Measurements from ENCODE around the gene CCDC24. TPM values are rescaled to one million over a fixed set of nuclear protein-coding genes. Genes with fewer than 3 reads are reported as not detected.

The CCDC24 gene
- total and polyA plus RNA-seq, 3 experiments from 2014 or later, result 0.43 to 3.4 (median 2.7) TPM

DNA sequence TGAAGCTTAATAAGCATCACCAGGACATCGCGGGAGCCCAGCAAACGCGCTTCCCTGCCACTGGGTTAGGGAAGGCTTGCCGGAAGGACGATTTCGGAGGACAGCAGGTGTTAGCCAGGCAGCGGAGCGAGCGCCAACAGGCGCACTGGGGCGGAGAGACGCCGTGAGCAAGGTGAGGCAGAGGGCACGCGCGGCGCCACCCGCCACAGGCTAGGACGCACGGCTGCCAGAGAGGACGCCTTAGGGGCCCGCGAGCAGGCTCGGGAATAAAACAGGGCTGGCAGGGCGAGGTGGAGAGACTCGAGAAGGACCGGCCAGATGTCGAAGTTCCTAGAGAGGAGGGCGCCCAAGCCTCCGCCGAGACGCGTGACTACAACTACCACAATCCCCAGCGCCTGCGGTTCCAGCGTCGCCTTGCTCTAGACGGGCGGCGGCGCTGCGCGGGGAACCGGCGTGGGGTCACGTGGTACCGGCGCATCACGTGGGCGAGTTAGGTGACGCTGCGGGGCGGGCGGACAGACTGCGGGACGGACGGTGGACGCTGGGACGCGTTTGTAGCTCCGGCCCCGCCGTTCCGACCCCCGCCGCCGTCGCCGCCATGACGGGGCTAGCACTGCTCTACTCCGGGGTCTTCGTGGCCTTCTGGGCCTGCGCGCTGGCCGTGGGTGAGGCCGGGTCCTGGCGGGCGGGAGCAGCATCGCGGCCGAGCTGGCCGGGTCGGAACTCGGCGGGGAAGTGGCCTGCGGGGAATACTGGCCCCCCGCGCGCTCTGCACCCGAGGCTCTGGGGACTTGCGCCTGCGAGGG, 16.8 kb upstream of the CCDC24 start, which contains the start of gene ATP6V0B:
Gene ATP6V0B (plus strand): TSS at position 518 of the 806 bp plus-strand sequence. CDS start 81 bp downstream, at position 599.
- POLR2A ChIA-PET, result interaction anchor here (1.0 to 1.6 kb wide), 2 partner anchors 28 to 325 kb away, joined by 4 to 9 read pairs; partner anchors contain the start of genes IPO13 and KDM4A

GRCh38 chr1:43975249-43975961, 16.0 kb upstream of the CCDC24 start:
- Mint-ChIP-seq H3K27ac (peak overlapping the region; percentile 82 to 96 (median 90)), H3K4me1 (peaks cover 53 to 66% (median 64%) of the 10 kb centered on the region in 3 donors), H3K4me3 (peak overlapping the region; percentile 86 to 98 (median 94)), H3K27me3 (peaks cover 0 to 10% of the 10 kb centered on the region in 2 donors), H3K36me3 (peaks cover 3 to 52% (median 9%) of the 10 kb centered on the region in 3 donors), H3K9me3 (no peaks in the 10 kb centered on the region)
- H3K36me3 ChIP-seq (ENCODE audit: insufficient read depth, low read length), result peaks cover 21% of the 10 kb centered on the region
- CTCF ChIA-PET, result interaction anchor here (0.8 to 2.5 kb wide), 3 partner anchors 29 to 61 kb away, joined by 3 to 12 read pairs (median 5); partner anchors contain the start of gene IPO13
- H3K27ac ChIP-seq (ENCODE audit: low read depth, low read length), result peak overlapping the region; percentile 79
- H3K4me3 ChIP-seq (ENCODE audit: low read length), result peak overlapping the region; percentile 85
- no peaks in the 10 kb centered on the region for H3K27me3 ChIP-seq (ENCODE audit: insufficient read depth, low read length, poor library complexity, severe bottlenecking)
- DNase-seq, result peak in 3 of 5 donors; percentile 30 to 66 (median 34)
- POLR2A ChIA-PET, result interaction anchor here (0.6 to 1.6 kb wide), 5 partner anchors 14 to 467 kb away, joined by 4 to 10 read pairs (median 7); partner anchors contain the start of genes IPO13 and KDM4A
- no peaks in the 10 kb centered on the region for H3K9me3 ChIP-seq (ENCODE audit: low read length)
- H3K4me1 ChIP-seq (ENCODE audit: insufficient read depth, low read length), result peaks cover 51% of the 10 kb centered on the region

More for the DNA sequence above, 16.8 kb upstream of the CCDC24 start, which contains the start of gene ATP6V0B:
- no peaks in the 10 kb centered on the region for H3K9me3 Mint-ChIP-seq
- H3K27me3 ChIP-seq (ENCODE audit: insufficient read depth, low read length, poor library complexity, severe bottlenecking), result no peaks in the 10 kb centered on the region
- no peaks in the 10 kb centered on the region for H3K9me3 ChIP-seq (ENCODE audit: low read length)
- peak; percentile 86 to 94 (median 94) for DNase-seq
- peak within 1 kb of the TSS; percentile 86 to 98 (median 94) for H3K4me3 Mint-ChIP-seq
- peak within 1 kb of the TSS; percentile 86 to 99 (median 93) for H3K27ac Mint-ChIP-seq
- peaks cover 46% of the 10 kb centered on the region for H3K4me1 ChIP-seq (ENCODE audit: insufficient read depth, low read length)
- peaks cover 57 to 67% (median 66%) of the 10 kb centered on the region in 3 donors for H3K4me1 Mint-ChIP-seq
- peaks cover 0 to 6% of the 10 kb centered on the region in 2 donors for H3K27me3 Mint-ChIP-seq
- peak within 1 kb of the TSS; percentile 85 for H3K4me3 ChIP-seq (ENCODE audit: low read length)
- H3K36me3 Mint-ChIP-seq, result peaks cover 3 to 54% (median 9%) of the 10 kb centered on the region in 3 donors
- CTCF ChIA-PET, result interaction anchor here (0.8 to 2.5 kb wide), 3 partner anchors 28 to 62 kb away, joined by 3 to 12 read pairs (median 5); partner anchors contain the start of gene IPO13
- peaks cover 21% of the 10 kb centered on the region for H3K36me3 ChIP-seq (ENCODE audit: insufficient read depth, low read length)
- H3K27ac ChIP-seq (ENCODE audit: low read depth, low read length), result peak within 1 kb of the TSS; percentile 79

GRCh38 chr1:43976045-43976444, 15.4 kb upstream of the CCDC24 start:
- Histone ChIP-seq H3K4me1 (ENCODE audit: insufficient read depth, low read length) (peaks cover 44% of the 10 kb centered on the region), H3K9me3 (ENCODE audit: low read length) (no peaks in the 10 kb centered on the region), H3K36me3 (ENCODE audit: insufficient read depth, low read length) (peaks cover 21% of the 10 kb centered on the region), H3K27me3 (ENCODE audit: insufficient read depth, low read length, poor library complexity, severe bottlenecking) (no peaks in the 10 kb centered on the region), H3K27ac (ENCODE audit: low read depth, low read length) (peak overlapping the region; percentile 79), H3K4me3 (ENCODE audit: low read length) (peak overlapping the region; percentile 85)
- H3K4me1 Mint-ChIP-seq, result peaks cover 51 to 64% (median 63%) of the 10 kb centered on the region in 3 donors
- peak overlapping the region; percentile 68 to 96 (median 90) for H3K27ac Mint-ChIP-seq
- ChIA-PET POLR2A (interaction anchor here (1.0 to 1.6 kb wide), 2 partner anchors 13 to 30 kb away, joined by 9 to 10 read pairs; partner anchors contain the start of gene IPO13), CTCF (interaction anchor here (2.5 kb wide), 1 partner anchor 29 kb away, joined by 12 read pairs; the partner anchor contains the start of gene IPO13)
- peaks cover 3 to 52% (median 9%) of the 10 kb centered on the region in 3 donors for H3K36me3 Mint-ChIP-seq
- peaks cover 0 to 10% of the 10 kb centered on the region in 2 donors for H3K27me3 Mint-ChIP-seq
- peak overlapping the region; percentile 86 to 98 (median 94) for H3K4me3 Mint-ChIP-seq
- no peaks in the 10 kb centered on the region for H3K9me3 Mint-ChIP-seq
- DNase-seq, result no peak

- Histone ChIP-seq H3K27me3 (ENCODE audit: insufficient read depth, low read length, poor library complexity, severe bottlenecking) (no peaks in the 10 kb centered on the region), H3K36me3 (ENCODE audit: insufficient read depth, low read length) (peaks cover 21% of the 10 kb centered on the region), H3K9me3 (ENCODE audit: low read length) (no peaks in the 10 kb centered on the region), H3K4me1 (ENCODE audit: insufficient read depth, low read length) (peaks cover 44% of the 10 kb centered on the region), H3K27ac (ENCODE audit: low read depth, low read length) (no peak overlapping the region), H3K4me3 (ENCODE audit: low read length) (no peak overlapping the region)
- Mint-ChIP-seq H3K27me3 (peaks cover 0 to 10% of the 10 kb centered on the region in 2 donors), H3K4me1 (peaks cover 49 to 63% (median 62%) of the 10 kb centered on the region in 3 donors), H3K27ac (peak overlapping the region in 5 of 8 donors; percentile 16 to 91 (median 57)), H3K4me3 (peak overlapping the region in 6 of 7 donors; percentile 86 to 98 (median 92)), H3K36me3 (peaks cover 3 to 52% (median 9%) of the 10 kb centered on the region in 3 donors), H3K9me3 (no peaks in the 10 kb centered on the region)
- ChIA-PET CTCF (interaction anchor here (2.5 kb wide), 1 partner anchor 30 kb away, joined by 12 read pairs; the partner anchor contains the start of gene IPO13), POLR2A (interaction anchor here (1.7 kb wide), 1 partner anchor 14 kb away, joined by 4 read pairs; the partner anchor contains the start of gene CCDC24)
- no peak for DNase-seq
These were observed 14.5 kb upstream of the CCDC24 start for GRCh38 chr1:43976890-43977289.

GRCh38 chr1:43977376-43978263, 13.8 kb upstream of the CCDC24 start:
- Mint-ChIP-seq H3K27me3 (peaks cover 0 to 10% of the 10 kb centered on the region in 2 donors), H3K27ac (peak overlapping the region in 5 of 8 donors; percentile 4 to 91 (median 75)), H3K36me3 (peaks cover 3 to 45% (median 9%) of the 10 kb centered on the region in 3 donors), H3K4me1 (peaks cover 49 to 63% (median 62%) of the 10 kb centered on the region in 3 donors), H3K4me3 (peak overlapping the region; percentile 77 to 98 (median 87)), H3K9me3 (no peaks in the 10 kb centered on the region)
- Histone ChIP-seq H3K9me3 (ENCODE audit: low read length) (no peaks in the 10 kb centered on the region), H3K4me1 (ENCODE audit: insufficient read depth, low read length) (peaks cover 44% of the 10 kb centered on the region), H3K4me3 (ENCODE audit: low read length) (no peak overlapping the region), H3K27ac (ENCODE audit: low read depth, low read length) (no peak overlapping the region), H3K27me3 (ENCODE audit: insufficient read depth, low read length, poor library complexity, severe bottlenecking) (no peaks in the 10 kb centered on the region), H3K36me3 (ENCODE audit: insufficient read depth, low read length) (peaks cover 18% of the 10 kb centered on the region)
- DNase-seq, result no peak
- ChIA-PET CTCF (interaction anchor here (0.9 kb wide), 1 partner anchor 11 kb away, joined by 3 read pairs; no protein-coding TSS in a partner anchor), POLR2A (interaction anchor here (1.7 kb wide), 1 partner anchor 13 kb away, joined by 4 read pairs; the partner anchor contains the start of gene CCDC24)

GRCh38 chr1:43978264-43978550, 13.2 kb upstream of the CCDC24 start:
- Histone ChIP-seq H3K36me3 (ENCODE audit: insufficient read depth, low read length) (peaks cover 18% of the 10 kb centered on the region), H3K4me3 (ENCODE audit: low read length) (no peak overlapping the region), H3K27ac (ENCODE audit: low read depth, low read length) (no peak overlapping the region), H3K4me1 (ENCODE audit: insufficient read depth, low read length) (peaks cover 44% of the 10 kb centered on the region), H3K27me3 (ENCODE audit: insufficient read depth, low read length, poor library complexity, severe bottlenecking) (no peaks in the 10 kb centered on the region), H3K9me3 (ENCODE audit: low read length) (no peaks in the 10 kb centered on the region)
- ChIA-PET CTCF (interaction anchor here (0.9 kb wide), 1 partner anchor 10 kb away, joined by 3 read pairs; no protein-coding TSS in a partner anchor), POLR2A (interaction anchor here (1.7 kb wide), 1 partner anchor 13 kb away, joined by 4 read pairs; the partner anchor contains the start of gene CCDC24)
- peaks cover 49 to 62% (median 59%) of the 10 kb centered on the region in 3 donors for H3K4me1 Mint-ChIP-seq
- H3K4me3 Mint-ChIP-seq, result peak overlapping the region; percentile 16 to 98 (median 86)
- H3K27ac Mint-ChIP-seq, result peak overlapping the region in 4 of 8 donors; percentile 35 to 91 (median 75)
- H3K36me3 Mint-ChIP-seq, result peaks cover 3 to 41% (median 9%) of the 10 kb centered on the region in 3 donors
- no peaks in the 10 kb centered on the region for H3K9me3 Mint-ChIP-seq
- H3K27me3 Mint-ChIP-seq, result peaks cover 0 to 10% of the 10 kb centered on the region in 2 donors
- no peak for DNase-seq
